PC-9 (cell line): ENCODE results near the gene ZNF462.

Experiments used
- CTCF ChIP-seq: fragments of 200-600 bp; sonication (generic); conservative IDR thresholded peaks from 2 replicates; pipeline ENCODE4 v1.6.1; 2017; ENCODE audit warnings: mixed run types, antibody characterized with exemption, mild to moderate bottlenecking, moderate library complexity
- EZH2 ChIP-seq: fragments of 200-600 bp; sonication (generic); IDR thresholded peaks from 2 replicates; pipeline ENCODE4 v1.8.0; 2017; ENCODE audit warnings: antibody characterized with exemption, low read depth

GRCh38 chr9:107060062-107060461, 197.1 kb downstream of the ZNF462 start:
- no peak for TF ChIP-seq CTCF
- no peak for TF ChIP-seq EZH2
